K562 (cell line): ENCODE data around the gene AGPAT4. TPM values are rescaled to one million over a fixed set of nuclear protein-coding genes. Genes with fewer than 3 reads are reported as not detected.

Experiments
- CCNT2 ChIP-seq: IDR thresholded peaks from 2 replicates; pipeline ENCODE4 v1.6.1; 2011; ENCODE audit warnings: borderline replicate concordance, low read depth, mild to moderate bottlenecking, moderate library complexity, mixed read lengths, low read length; ENCODE audit not compliant: insufficient read length; ENCODE audit errors: extremely low read depth
- FOSL1 ChIP-seq: fragments of 200-800 bp; sonication (Bioruptor generic); conservative IDR thresholded peaks from 2 replicates; pipeline ENCODE4 v1.6.1; 2016; ENCODE audit warnings: missing genetic modification characterization, missing compliant biosample characterization
- FOXP1 ChIP-seq: sonication (generic); formaldehyde crosslinking; IDR thresholded peaks from 2 replicates; pipeline ENCODE4 v1.8.0; 2022; ENCODE audit warnings: mild to moderate bottlenecking, missing genetic modification reagents
- GMEB1 ChIP-seq: fragments of 250-450 bp; sonication (Bioruptor Pico); IDR thresholded peaks from 2 replicates; pipeline ENCODE4 v1.4.0; 2020; ENCODE audit warnings: mild to moderate bottlenecking
- KAT8 ChIP-seq: fragments of 450-650 bp; IDR thresholded peaks from 2 replicates; pipeline ENCODE4 v1.6.1; 2016; ENCODE audit warnings: low read depth, mild to moderate bottlenecking
- NR2C2 ChIP-seq, 2 experiments: fragments of 200-800 bp in 1 of 2; sonication (Bioruptor generic) in 1 of 2; sonication (generic) in 1 of 2; formaldehyde crosslinking in 1 of 2; IDR thresholded peaks; 2 replicates each; pipeline versions ENCODE4 v1.6.1 to v1.8.0; 2016 to 2022; ENCODE audit warnings: mild to moderate bottlenecking in 1 of 2, missing compliant biosample characterization in 1 of 2, missing genetic modification characterization in 1 of 2, missing genetic modification reagents in 1 of 2
- THAP12 ChIP-seq: fragments of 250-450 bp; sonication (Bioruptor Pico); IDR thresholded peaks from 2 replicates; pipeline ENCODE4 v1.9.0; 2021; ENCODE audit warnings: mild to moderate bottlenecking, inconsistent platforms
- ZFP36 ChIP-seq: fragments of 150-350 bp; IDR thresholded peaks from 2 replicates; pipeline ENCODE4 v1.6.1; 2018; ENCODE audit warnings: low read length, low read depth; ENCODE audit not compliant: partially characterized antibody
- ZNF121 ChIP-seq: sonication (generic); formaldehyde crosslinking; conservative IDR thresholded peaks from 2 replicates; pipeline ENCODE4 v1.8.0; 2022; ENCODE audit warnings: missing genetic modification reagents
- ZNF263 ChIP-seq: sonication (generic); formaldehyde crosslinking; IDR thresholded peaks from 2 replicates; pipeline ENCODE4 v1.8.0; 2022; ENCODE audit warnings: mild to moderate bottlenecking, missing genetic modification reagents, borderline replicate concordance
- polyA plus RNA-seq, 8 experiments: library from polyadenylated mRNA; depleted of rRNA in 4 of 8; stranded (reverse) in 5 of 8; unstranded in 3 of 8; fragments of >200 nt; fragmentation: Nextera tagmentation in 2 of 8; fragmentation: Illumina TruSeq in 1 of 8; extraction: Ambion mirVana in 2 of 8; extraction: Trizol in 1 of 8; gene quantifications; 2 replicates each; pipeline versions ENCODE4 v1.2.1 to v1.2.3, GENCODE V29; 2011 to 2014; ENCODE audit warnings: inconsistent platforms in 1 of 8, missing spikeins in 1 of 8
- total RNA-seq, 7 experiments: library from RNA; depleted of rRNA in 6 of 7; stranded (reverse); fragments of >200 nt in 6 of 7; fragmentation: Illumina TruSeq in 2 of 7; extraction: Trizol in 2 of 7; gene quantifications; 2 replicates each; pipeline versions ENCODE4 v1.2.1 to v1.2.3, GENCODE V29; 2011 to 2021; ENCODE audit warnings: low replicate concordance in 1 of 7
- TF ChIP-seq, protein P1 (sequence below): fragments of 250-450 bp; sonication (Bioruptor Pico); IDR thresholded peaks from 2 replicates; pipeline ENCODE4 v1.4.0; 2020; ENCODE audit warnings: mild to moderate bottlenecking, moderate library complexity, borderline replicate concordance
- TF ChIP-seq, protein P2 (sequence below): sonication (generic); formaldehyde crosslinking; IDR thresholded peaks from 2 replicates; pipeline ENCODE4 v1.8.0; 2022; ENCODE audit warnings: mild to moderate bottlenecking, missing genetic modification reagents, borderline replicate concordance
- TF ChIP-seq, protein P3 (sequence below): fragments of 450-650 bp; IDR thresholded peaks from 2 replicates; pipeline ENCODE4 v1.6.1; 2017; ENCODE audit warnings: antibody characterized with exemption

The AGPAT4 gene
- total and polyA plus RNA-seq, 9 of the 15 experiments (the other 6 are each of a cell fraction or from before 2014, with no cell fraction given) = 2.2 to 15.0 (median 5.7) TPM

DNA sequence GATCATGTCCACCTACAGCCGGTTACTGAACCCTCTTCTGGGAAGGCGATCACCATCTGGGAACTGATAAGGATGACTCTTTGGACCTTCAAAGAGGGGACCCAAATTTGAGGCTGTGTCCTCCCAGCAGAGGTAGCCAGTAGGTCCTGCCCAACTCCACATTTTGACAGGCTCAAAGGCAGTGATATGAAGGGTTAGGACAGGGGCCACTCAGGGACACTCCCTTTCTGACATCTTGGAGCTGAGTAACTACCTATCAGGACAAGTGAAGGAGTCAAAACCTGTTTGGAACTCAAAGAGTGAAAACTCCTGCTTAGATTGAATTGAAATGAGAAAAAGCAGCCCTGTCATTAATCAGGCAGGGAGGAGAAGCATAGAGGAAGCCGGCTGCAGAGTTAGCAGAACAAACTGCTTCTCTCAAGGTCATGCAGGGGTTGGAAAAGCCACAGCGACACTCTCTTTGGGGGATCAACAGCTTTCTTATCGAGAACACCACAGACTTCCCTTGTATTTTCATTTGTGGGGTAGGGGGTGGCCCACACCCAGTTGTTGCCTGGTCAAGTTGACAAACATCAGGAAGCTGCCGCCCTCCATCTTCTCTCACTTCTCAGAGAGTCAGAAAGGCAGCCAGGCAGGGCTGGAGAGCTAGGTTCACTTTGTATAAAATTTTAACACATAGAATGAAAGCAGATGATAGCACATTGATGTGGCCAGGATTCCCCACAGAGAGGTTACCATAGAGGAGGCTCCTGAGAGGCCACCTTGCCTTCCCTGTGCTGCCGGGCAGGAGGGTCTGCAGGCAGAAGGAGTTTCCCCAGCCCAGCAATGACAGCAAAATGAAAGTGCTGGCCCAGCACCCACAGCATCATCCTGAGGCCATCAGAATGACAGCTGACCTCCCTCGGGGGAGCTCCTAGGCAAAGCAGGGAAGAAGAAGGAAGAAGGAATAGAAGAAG is 47.6 kb downstream of the AGPAT4 start (continued):
- TF ChIP-seq, protein P1, sequence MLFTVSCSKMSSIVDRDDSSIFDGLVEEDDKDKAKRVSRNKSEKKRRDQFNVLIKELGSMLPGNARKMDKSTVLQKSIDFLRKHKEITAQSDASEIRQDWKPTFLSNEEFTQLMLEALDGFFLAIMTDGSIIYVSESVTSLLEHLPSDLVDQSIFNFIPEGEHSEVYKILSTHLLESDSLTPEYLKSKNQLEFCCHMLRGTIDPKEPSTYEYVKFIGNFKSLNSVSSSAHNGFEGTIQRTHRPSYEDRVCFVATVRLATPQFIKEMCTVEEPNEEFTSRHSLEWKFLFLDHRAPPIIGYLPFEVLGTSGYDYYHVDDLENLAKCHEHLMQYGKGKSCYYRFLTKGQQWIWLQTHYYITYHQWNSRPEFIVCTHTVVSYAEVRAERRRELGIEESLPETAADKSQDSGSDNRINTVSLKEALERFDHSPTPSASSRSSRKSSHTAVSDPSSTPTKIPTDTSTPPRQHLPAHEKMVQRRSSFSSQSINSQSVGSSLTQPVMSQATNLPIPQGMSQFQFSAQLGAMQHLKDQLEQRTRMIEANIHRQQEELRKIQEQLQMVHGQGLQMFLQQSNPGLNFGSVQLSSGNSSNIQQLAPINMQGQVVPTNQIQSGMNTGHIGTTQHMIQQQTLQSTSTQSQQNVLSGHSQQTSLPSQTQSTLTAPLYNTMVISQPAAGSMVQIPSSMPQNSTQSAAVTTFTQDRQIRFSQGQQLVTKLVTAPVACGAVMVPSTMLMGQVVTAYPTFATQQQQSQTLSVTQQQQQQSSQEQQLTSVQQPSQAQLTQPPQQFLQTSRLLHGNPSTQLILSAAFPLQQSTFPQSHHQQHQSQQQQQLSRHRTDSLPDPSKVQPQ = 0 out of 2 replicates have a peak, but pooled peaks have one; percentile 32
- TF ChIP-seq CCNT2 (peak; percentile 41), ZNF121 (no peak), FOSL1 (peak; percentile 46), THAP12 (CRISPR knock-in tag) (0 out of 2 replicates have a peak, but pooled peaks have one; percentile 33), KAT8 (no peak), GMEB1 (CRISPR knock-in tag) (0 out of 2 replicates have a peak, but pooled peaks have one; percentile 30), ZFP36 (peak; percentile 3), ZNF263 (CRISPR knock-in tag) (peak; percentile 28; the same call in 1 of the 2 replicates), NR2C2 (CRISPR knock-in tag; IDR thresholded peaks at IDR 0.05) (no peak), NR2C2 (tag; IDR thresholded peaks at IDR 0.05) (peak; percentile 73; the same call in 1 of the 2 replicates), FOXP1 (no peak)
- TF ChIP-seq, protein P2, sequence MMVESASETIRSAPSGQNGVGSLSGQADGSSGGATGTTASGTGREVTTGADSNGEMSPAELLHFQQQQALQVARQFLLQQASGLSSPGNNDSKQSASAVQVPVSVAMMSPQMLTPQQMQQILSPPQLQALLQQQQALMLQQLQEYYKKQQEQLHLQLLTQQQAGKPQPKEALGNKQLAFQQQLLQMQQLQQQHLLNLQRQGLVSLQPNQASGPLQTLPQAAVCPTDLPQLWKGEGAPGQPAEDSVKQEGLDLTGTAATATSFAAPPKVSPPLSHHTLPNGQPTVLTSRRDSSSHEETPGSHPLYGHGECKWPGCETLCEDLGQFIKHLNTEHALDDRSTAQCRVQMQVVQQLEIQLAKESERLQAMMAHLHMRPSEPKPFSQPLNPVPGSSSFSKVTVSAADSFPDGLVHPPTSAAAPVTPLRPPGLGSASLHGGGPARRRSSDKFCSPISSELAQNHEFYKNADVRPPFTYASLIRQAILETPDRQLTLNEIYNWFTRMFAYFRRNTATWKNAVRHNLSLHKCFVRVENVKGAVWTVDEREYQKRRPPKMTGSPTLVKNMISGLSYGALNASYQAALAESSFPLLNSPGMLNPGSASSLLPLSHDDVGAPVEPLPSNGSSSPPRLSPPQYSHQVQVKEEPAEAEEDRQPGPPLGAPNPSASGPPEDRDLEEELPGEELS = peak; percentile 22; the same call in 1 of the 2 replicates
- TF ChIP-seq, protein P3, sequence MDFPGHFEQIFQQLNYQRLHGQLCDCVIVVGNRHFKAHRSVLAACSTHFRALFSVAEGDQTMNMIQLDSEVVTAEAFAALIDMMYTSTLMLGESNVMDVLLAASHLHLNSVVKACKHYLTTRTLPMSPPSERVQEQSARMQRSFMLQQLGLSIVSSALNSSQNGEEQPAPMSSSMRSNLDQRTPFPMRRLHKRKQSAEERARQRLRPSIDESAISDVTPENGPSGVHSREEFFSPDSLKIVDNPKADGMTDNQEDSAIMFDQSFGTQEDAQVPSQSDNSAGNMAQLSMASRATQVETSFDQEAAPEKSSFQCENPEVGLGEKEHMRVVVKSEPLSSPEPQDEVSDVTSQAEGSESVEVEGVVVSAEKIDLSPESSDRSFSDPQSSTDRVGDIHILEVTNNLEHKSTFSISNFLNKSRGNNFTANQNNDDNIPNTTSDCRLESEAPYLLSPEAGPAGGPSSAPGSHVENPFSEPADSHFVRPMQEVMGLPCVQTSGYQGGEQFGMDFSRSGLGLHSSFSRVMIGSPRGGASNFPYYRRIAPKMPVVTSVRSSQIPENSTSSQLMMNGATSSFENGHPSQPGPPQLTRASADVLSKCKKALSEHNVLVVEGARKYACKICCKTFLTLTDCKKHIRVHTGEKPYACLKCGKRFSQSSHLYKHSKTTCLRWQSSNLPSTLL = 0 out of 2 replicates have a peak, but pooled peaks have one; percentile 25
